Naive B cell (primary cell): ENCODE data around the gene FAM76A. TPM values are rescaled to one million over a fixed set of nuclear protein-coding genes. Genes with fewer than 3 reads are reported as not detected.
A peak's percentile ranks its signal among the peaks of the same experiment; 100 is the strongest.

Experiments
- ATAC-seq, 2 donors: fragments of 150-1000 bp; cut with Tn5 transposase; 2 replicates each; pipeline ENCODE4 v1.10.0; 2021; ENCODE audit warnings: low read depth in 2 of 2, mild to moderate bottlenecking in 2 of 2, moderate library complexity in 2 of 2
- DNase-seq: peaks from one replicate; pipeline ENCODE4 v3.0.0; 2022
- H3K27ac Mint-ChIP-seq, 6 donors: one replicate each; pipeline ENCODE4 v1.8.0; 2020 to 2022; ENCODE audit warnings: mild to moderate bottlenecking in 6 of 6, mixed read lengths in 6 of 6, moderate library complexity in 5 of 6, inconsistent platforms in 2 of 6
- H3K27me3 Mint-ChIP-seq, 3 donors: one replicate each; pipeline ENCODE4 v1.8.0; 2021 to 2022; ENCODE audit warnings: mixed read lengths in 3 of 3, mild to moderate bottlenecking in 1 of 3
- H3K36me3 Mint-ChIP-seq, 2 donors: one replicate each; pipeline ENCODE4 v1.8.0; 2020 to 2022; ENCODE audit warnings: mixed read lengths in 2 of 2, inconsistent platforms in 1 of 2, mild to moderate bottlenecking in 1 of 2
- H3K4me1 Mint-ChIP-seq, 3 donors: one replicate each; pipeline ENCODE4 v1.8.0; 2020 to 2022; ENCODE audit warnings: mixed read lengths in 3 of 3, inconsistent platforms in 1 of 3, mild to moderate bottlenecking in 1 of 3, moderate library complexity in 1 of 3
- H3K4me3 Mint-ChIP-seq, 8 donors: one replicate each; pipeline ENCODE4 v1.8.0; 2020 to 2022; ENCODE audit warnings: mild to moderate bottlenecking in 8 of 8, mixed read lengths in 8 of 8, moderate library complexity in 8 of 8, inconsistent platforms in 2 of 8
- H3K9me3 Mint-ChIP-seq, 7 donors: one replicate each; pipeline ENCODE4 v1.8.0; 2020 to 2022; ENCODE audit warnings: mixed read lengths in 7 of 7, mild to moderate bottlenecking in 5 of 7, inconsistent platforms in 2 of 7, moderate library complexity in 1 of 7
- polyA plus RNA-seq, 6 donors: library from polyadenylated mRNA; unstranded; fragments of 300-500 nt; fragmentation: Illumina TruSeq; gene quantifications; one replicate each; pipeline ENCODE4 v1.2.3, GENCODE V29; 2021; ENCODE audit warnings: low read depth in 6 of 6

Gene FAM76A
- polyA plus RNA-seq, 6 donors from 2014 or later = 4.3 to 13.4 (median 10.9) TPM

- ATAC-seq (no peak), DNase-seq (no peak)
- no peaks in the 10 kb centered on the region for H3K4me1 Mint-ChIP-seq
- H3K27me3 Mint-ChIP-seq = no peaks in the 10 kb centered on the region
- H3K9me3 Mint-ChIP-seq = no peaks in the 10 kb centered on the region
- H3K4me3 Mint-ChIP-seq = no peak overlapping the region
- H3K27ac Mint-ChIP-seq = no peak overlapping the region
- peaks cover 17 to 24% of the 10 kb centered on the region in 2 donors for H3K36me3 Mint-ChIP-seq
These were observed 18.8 kb downstream of the FAM76A start for GRCh38 chr1:27744556-27744955.

- peaks cover 22 to 33% of the 10 kb centered on the region in 2 donors for H3K36me3 Mint-ChIP-seq
- no peaks in the 10 kb centered on the region for H3K9me3 Mint-ChIP-seq
- no peak for DNase-seq
These were observed 19.7 kb downstream of the FAM76A start for GRCh38 chr1:27745466-27745865.

GRCh38 chr1:27752360-27752759, 26.6 kb downstream of the FAM76A start:
- Mint-ChIP-seq H3K4me3 (no peak overlapping the region), H3K4me1 (peaks cover 5 to 10% (median 9%) of the 10 kb centered on the region in 3 donors), H3K36me3 (peaks cover 19 to 20% of the 10 kb centered on the region in 2 donors), H3K27ac (peak overlapping the region in 3 of 6 donors; percentile 42 to 73 (median 67)), H3K27me3 (no peaks in the 10 kb centered on the region), H3K9me3 (no peaks in the 10 kb centered on the region)
- DNase-seq = no peak
- ATAC-seq = no peak

More at GRCh38 chr1:27745466-27745865, 19.7 kb downstream of the FAM76A start:
- Mint-ChIP-seq H3K27ac (peak overlapping the region in 1 of 6 donors; percentile 33), H3K27me3 (no peaks in the 10 kb centered on the region), H3K4me3 (no peak overlapping the region), H3K4me1 (no peaks in the 10 kb centered on the region)
- ATAC-seq = no peak

GRCh38 chr1:27755286-27755685, 29.5 kb downstream of the FAM76A start:
- H3K36me3 Mint-ChIP-seq = peaks cover 18 to 23% of the 10 kb centered on the region in 2 donors
- H3K9me3 Mint-ChIP-seq = no peaks in the 10 kb centered on the region
- H3K4me3 Mint-ChIP-seq = no peak overlapping the region
- ATAC-seq = no peak
- no peaks in the 10 kb centered on the region for H3K27me3 Mint-ChIP-seq
- peaks cover 5 to 10% (median 9%) of the 10 kb centered on the region in 3 donors for H3K4me1 Mint-ChIP-seq
- DNase-seq = no peak
- peak overlapping the region in 1 of 6 donors; percentile 67 for H3K27ac Mint-ChIP-seq

GRCh38 chr1:27755865-27756264, 30.1 kb downstream of the FAM76A start:
- no peak for ATAC-seq
- H3K4me1 Mint-ChIP-seq = peaks cover 5 to 10% (median 9%) of the 10 kb centered on the region in 3 donors
- H3K27me3 Mint-ChIP-seq = no peaks in the 10 kb centered on the region
- H3K27ac Mint-ChIP-seq = no peak overlapping the region
- DNase-seq = no peak
- no peaks in the 10 kb centered on the region for H3K9me3 Mint-ChIP-seq
- peaks cover 16 to 23% of the 10 kb centered on the region in 2 donors for H3K36me3 Mint-ChIP-seq
- H3K4me3 Mint-ChIP-seq = no peak overlapping the region

- Mint-ChIP-seq H3K27me3 (no peaks in the 10 kb centered on the region), H3K4me3 (no peak overlapping the region), H3K9me3 (no peaks in the 10 kb centered on the region), H3K4me1 (no peaks in the 10 kb centered on the region), H3K27ac (peak overlapping the region in 2 of 6 donors; percentile 47 to 83), H3K36me3 (peaks cover 16 to 19% of the 10 kb centered on the region in 2 donors)
- ATAC-seq (no peak), DNase-seq (no peak)
These were observed 33.5 kb downstream of the FAM76A start for GRCh38 chr1:27759236-27759635.

GRCh38 chr1:27760426-27760825, 34.7 kb downstream of the FAM76A start:
- DNase-seq = no peak
- no peaks in the 10 kb centered on the region for H3K27me3 Mint-ChIP-seq
- no peak for ATAC-seq
- peaks cover 9 to 14% of the 10 kb centered on the region in 2 donors for H3K36me3 Mint-ChIP-seq
- H3K4me3 Mint-ChIP-seq = no peak overlapping the region
- no peaks in the 10 kb centered on the region for H3K4me1 Mint-ChIP-seq
- H3K27ac Mint-ChIP-seq = no peak overlapping the region
- no peaks in the 10 kb centered on the region for H3K9me3 Mint-ChIP-seq

- H3K4me3 Mint-ChIP-seq = no peak overlapping the region
- ATAC-seq (no peak), DNase-seq (no peak)
- H3K27me3 Mint-ChIP-seq = no peaks in the 10 kb centered on the region
- no peaks in the 10 kb centered on the region for H3K9me3 Mint-ChIP-seq
- peaks cover 8 to 9% of the 10 kb centered on the region in 2 donors for H3K36me3 Mint-ChIP-seq
- H3K27ac Mint-ChIP-seq = no peak overlapping the region
- H3K4me1 Mint-ChIP-seq = no peaks in the 10 kb centered on the region
These were observed 36.3 kb downstream of the FAM76A start for GRCh38 chr1:27762033-27762432.

- Mint-ChIP-seq H3K27me3 (no peaks in the 10 kb centered on the region), H3K4me3 (no peak overlapping the region), H3K4me1 (no peaks in the 10 kb centered on the region), H3K36me3 (peaks cover 4 to 8% of the 10 kb centered on the region in 2 donors), H3K27ac (no peak overlapping the region), H3K9me3 (no peaks in the 10 kb centered on the region)
- ATAC-seq (no peak), DNase-seq (no peak)
These were observed 37.6 kb downstream of the FAM76A start for GRCh38 chr1:27763358-27763757.

GRCh38 chr1:27770293-27770830, 44.6 kb downstream of the FAM76A start:
- peaks cover 8 to 16% (median 14%) of the 10 kb centered on the region in 3 donors for H3K4me1 Mint-ChIP-seq
- DNase-seq (no peak), ATAC-seq (no peak)
- H3K27ac Mint-ChIP-seq = peak overlapping the region in 1 of 6 donors; percentile 21
- peak overlapping the region in 1 of 8 donors; percentile 1 for H3K4me3 Mint-ChIP-seq
- no peaks in the 10 kb centered on the region for H3K27me3 Mint-ChIP-seq
- H3K36me3 Mint-ChIP-seq = no peaks in the 10 kb centered on the region
- H3K9me3 Mint-ChIP-seq = no peaks in the 10 kb centered on the region

- no peaks in the 10 kb centered on the region for H3K36me3 Mint-ChIP-seq
- peak; percentile 6 for DNase-seq
- H3K27me3 Mint-ChIP-seq = no peaks in the 10 kb centered on the region
- H3K4me3 Mint-ChIP-seq = peak overlapping the region; percentile 88 to 99 (median 94)
- peaks cover 25 to 29% (median 27%) of the 10 kb centered on the region in 3 donors for H3K4me1 Mint-ChIP-seq
- ATAC-seq = no peak
- H3K27ac Mint-ChIP-seq = peak overlapping the region; percentile 97 to 99 (median 98)
- no peaks in the 10 kb centered on the region for H3K9me3 Mint-ChIP-seq
These were observed 46.5 kb downstream of the FAM76A start for GRCh38 chr1:27772036-27772931.

- H3K4me3 Mint-ChIP-seq = peak within 1 kb of the TSS; percentile 88 to 99 (median 94)
- DNase-seq (peak; percentile 97), ATAC-seq (peak; percentile 89 to 92)
- no peaks in the 10 kb centered on the region for H3K27me3 Mint-ChIP-seq
- no peaks in the 10 kb centered on the region for H3K9me3 Mint-ChIP-seq
- no peaks in the 10 kb centered on the region for H3K36me3 Mint-ChIP-seq
- peak within 1 kb of the TSS; percentile 98 to 99 (median 99) for H3K27ac Mint-ChIP-seq
- peaks cover 26 to 29% (median 27%) of the 10 kb centered on the region in 3 donors for H3K4me1 Mint-ChIP-seq
These were observed 47.4 kb downstream of the FAM76A start, which contains the start of gene STX12 for GRCh38 chr1:27772932-27773825. Gene STX12, plus strand, starts transcription at chr1:27773219. Its CDS starts 89 bp downstream, at chr1:27773308.
